Brain microvascular endothelial cell (primary cell): Measurements from ENCODE around the gene GABPB2.

Experiments used
- DNase-seq: peaks from one replicate; pipeline ENCODE4 v3.0.0-alpha.2; 2020
- H3K27ac ChIP-seq: fragments of 250-450 bp; sonication (Bioruptor Pico); 2 replicates; pipeline ENCODE4 v1.5.1; 2020; ENCODE audit warnings: mild to moderate bottlenecking, moderate library complexity
- H3K27me3 ChIP-seq: fragments of 250-450 bp; sonication (Bioruptor Pico); replicated peaks from 2 replicates; pipeline ENCODE4 v1.5.1; 2020; ENCODE audit warnings: mild to moderate bottlenecking
- H3K36me3 ChIP-seq: fragments of 250-450 bp; sonication (Bioruptor Pico); replicated peaks from 2 replicates; pipeline ENCODE4 v1.5.1; 2020; ENCODE audit warnings: mild to moderate bottlenecking
- H3K4me3 ChIP-seq: 2 replicates; pipeline ENCODE4 v1.5.1; 2011; ENCODE audit warnings: low read depth, mild to moderate bottlenecking, control low read depth, low read length, moderate library complexity
- in situ Hi-C: cut with HindIII; loops from 2 replicates; pipeline ENCODE4 v1.10.0; 2017; ENCODE audit warnings: low sequenced_read_pairs, low pct_ligation_motif_present
- TF ChIP-seq, protein P1 (sequence below): IDR thresholded peaks from 2 replicates; pipeline ENCODE4 v1.5.1; 2011; ENCODE audit warnings: low read depth, mild to moderate bottlenecking, moderate library complexity, low read length, control low read depth, inconsistent platforms; ENCODE audit errors: missing control alignments

The GABPB2 gene

GRCh38 chr1:151134991-151135390 is 64.4 kb downstream of the GABPB2 start:
- in situ Hi-C loops, result no loop called here
- H3K27me3 ChIP-seq, result no peaks in the 10 kb centered on the region
- no peak for DNase-seq
- TF ChIP-seq, protein P1, sequence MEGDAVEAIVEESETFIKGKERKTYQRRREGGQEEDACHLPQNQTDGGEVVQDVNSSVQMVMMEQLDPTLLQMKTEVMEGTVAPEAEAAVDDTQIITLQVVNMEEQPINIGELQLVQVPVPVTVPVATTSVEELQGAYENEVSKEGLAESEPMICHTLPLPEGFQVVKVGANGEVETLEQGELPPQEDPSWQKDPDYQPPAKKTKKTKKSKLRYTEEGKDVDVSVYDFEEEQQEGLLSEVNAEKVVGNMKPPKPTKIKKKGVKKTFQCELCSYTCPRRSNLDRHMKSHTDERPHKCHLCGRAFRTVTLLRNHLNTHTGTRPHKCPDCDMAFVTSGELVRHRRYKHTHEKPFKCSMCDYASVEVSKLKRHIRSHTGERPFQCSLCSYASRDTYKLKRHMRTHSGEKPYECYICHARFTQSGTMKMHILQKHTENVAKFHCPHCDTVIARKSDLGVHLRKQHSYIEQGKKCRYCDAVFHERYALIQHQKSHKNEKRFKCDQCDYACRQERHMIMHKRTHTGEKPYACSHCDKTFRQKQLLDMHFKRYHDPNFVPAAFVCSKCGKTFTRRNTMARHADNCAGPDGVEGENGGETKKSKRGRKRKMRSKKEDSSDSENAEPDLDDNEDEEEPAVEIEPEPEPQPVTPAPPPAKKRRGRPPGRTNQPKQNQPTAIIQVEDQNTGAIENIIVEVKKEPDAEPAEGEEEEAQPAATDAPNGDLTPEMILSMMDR, result no peak
- H3K36me3 ChIP-seq, result no peaks in the 10 kb centered on the region
- no peak overlapping the region for H3K4me3 ChIP-seq
- H3K27ac ChIP-seq, result no peak overlapping the region

DNA sequence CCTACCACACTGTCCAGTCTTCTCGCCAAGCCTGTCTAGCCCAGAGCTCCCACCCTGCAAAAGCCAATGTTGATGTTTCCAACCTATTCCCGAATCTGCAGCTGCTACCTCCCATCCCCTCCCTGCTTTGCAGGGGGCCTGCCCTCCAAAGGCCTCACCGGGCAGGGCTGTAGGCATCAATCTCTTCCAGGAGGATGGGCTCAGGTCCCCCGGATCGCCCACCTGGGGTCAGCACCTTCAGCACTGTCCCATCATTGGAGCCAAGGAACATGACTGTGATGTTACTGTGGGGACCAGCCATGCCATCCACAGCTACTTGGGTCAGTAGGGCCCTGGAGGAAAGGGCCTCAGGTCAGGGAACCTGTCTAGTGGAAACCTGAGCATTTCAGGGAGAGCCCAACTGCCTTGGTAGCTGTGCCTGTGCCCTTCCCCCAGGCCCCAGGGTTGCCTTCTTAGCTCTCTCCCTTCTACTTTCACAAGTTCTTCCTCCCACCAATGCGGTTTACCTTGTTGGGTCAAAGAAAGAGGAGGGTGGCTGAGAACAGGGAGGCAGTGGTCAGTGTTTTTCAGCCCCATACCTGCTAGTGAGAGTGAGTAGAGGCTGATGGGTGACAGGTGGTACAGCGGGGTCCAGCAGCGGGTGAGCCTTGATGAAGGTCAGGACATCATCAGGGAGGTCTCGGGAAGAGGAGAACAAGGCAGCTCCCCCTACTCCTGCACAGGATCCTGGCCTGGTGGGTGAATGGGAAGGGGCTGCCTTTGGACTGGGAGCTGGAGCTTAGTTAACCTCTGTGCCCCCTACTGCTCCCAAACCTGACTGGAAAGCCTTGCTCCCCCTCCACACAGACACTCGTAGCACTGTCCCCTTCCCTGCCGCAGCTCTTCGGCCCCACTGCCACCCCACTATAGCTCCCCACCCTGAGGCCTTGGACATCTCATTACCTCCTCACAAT is 65.1 kb downstream of the GABPB2 start:
- TF ChIP-seq, protein P1, result peak; percentile 21
- no peak for DNase-seq
- in situ Hi-C loops, result no loop called here
- H3K36me3 ChIP-seq, result no peaks in the 10 kb centered on the region
- no peaks in the 10 kb centered on the region for H3K27me3 ChIP-seq
- H3K4me3 ChIP-seq, result no peak overlapping the region
- no peak overlapping the region for H3K27ac ChIP-seq

- Histone ChIP-seq H3K27me3 (no peaks in the 10 kb centered on the region), H3K27ac (no peak overlapping the region), H3K4me3 (no peak overlapping the region), H3K36me3 (no peaks in the 10 kb centered on the region)
- DNase-seq, result no peak
- in situ Hi-C loops, result no loop called here
- TF ChIP-seq, protein P1, result no peak
Measured at GRCh38 chr1:151137789-151138188, 67.2 kb downstream of the GABPB2 start.

DNA sequence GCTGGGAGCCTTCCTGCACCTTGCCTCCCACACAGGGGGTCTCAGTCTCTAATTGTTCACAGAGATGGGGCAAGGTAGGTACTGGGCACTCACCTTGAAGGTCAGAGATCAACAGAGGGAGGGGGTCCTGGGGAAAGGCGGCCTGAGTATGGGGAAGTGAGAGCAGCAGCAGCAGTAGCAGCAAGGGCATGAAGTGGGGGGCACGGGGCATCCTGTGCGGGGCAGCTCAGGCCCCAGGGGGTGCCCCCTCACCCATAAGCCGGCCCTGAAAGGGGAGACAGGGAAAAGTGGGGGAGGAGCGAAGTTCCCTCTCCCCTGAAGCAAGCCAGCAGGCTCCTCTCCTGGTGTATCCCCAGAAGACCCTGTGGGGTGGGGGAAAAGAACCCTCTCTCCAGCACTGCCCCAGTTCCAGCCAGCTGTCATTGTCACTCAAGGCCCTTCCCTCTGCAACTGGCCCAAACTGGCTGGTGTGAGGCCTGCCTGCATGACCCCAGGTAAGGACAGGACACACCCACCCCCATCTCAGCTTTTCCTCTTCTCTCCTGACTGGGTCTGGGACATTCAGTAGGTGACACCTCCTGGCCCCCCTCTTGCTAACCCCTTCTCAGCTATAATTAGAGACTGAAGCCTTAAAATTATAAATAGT is 72.0 kb downstream of the GABPB2 start:
- no peak for DNase-seq
- H3K36me3 ChIP-seq, result no peaks in the 10 kb centered on the region
- no peak overlapping the region for H3K4me3 ChIP-seq
- no peak overlapping the region for H3K27ac ChIP-seq
- no peaks in the 10 kb centered on the region for H3K27me3 ChIP-seq
- in situ Hi-C loops, result no loop called here
- TF ChIP-seq, protein P1, result no peak

GRCh38 chr1:151143057-151143435 is 72.5 kb downstream of the GABPB2 start:
- no peak overlapping the region for H3K27ac ChIP-seq
- in situ Hi-C loops, result no loop called here
- H3K27me3 ChIP-seq, result no peaks in the 10 kb centered on the region
- H3K36me3 ChIP-seq, result no peaks in the 10 kb centered on the region
- no peak for DNase-seq
- no peak overlapping the region for H3K4me3 ChIP-seq
- TF ChIP-seq, protein P1, result no peak
